Calu3 (cell line): Measurements from ENCODE around the gene DPY19L3. TPM values are rescaled to one million over a fixed set of nuclear protein-coding genes. Genes with fewer than 3 reads are reported as not detected.

Experiments used
- BruUV-seq: library from RNA; stranded (reverse); fragments of 400-500 nt; replicated peaks from 2 replicates; lab custom pipeline; 2021; lab: Mats Ljungman, UMichigan
- CTCF ChIA-PET: fragments of 300-600 bp; sonication (Branson Sonifier 250); formaldehyde crosslinking; loops from one replicate; lab custom pipeline; 2022; ENCODE audit warnings: antibody characterized with exemption; lab: Charles Lee
- DNase-seq: peaks from one replicate; pipeline ENCODE4 v3.0.0; 2022
- H3K27ac Mint-ChIP-seq: one replicate; pipeline ENCODE4 v1.8.0; 2022; ENCODE audit warnings: mixed read lengths; ENCODE audit not compliant: unreplicated experiment
- H3K27me3 Mint-ChIP-seq: one replicate; pipeline ENCODE4 v1.8.0; 2022; ENCODE audit warnings: mixed read lengths; ENCODE audit not compliant: unreplicated experiment
- H3K36me3 Mint-ChIP-seq: one replicate; pipeline ENCODE4 v1.8.0; 2022; ENCODE audit warnings: mild to moderate bottlenecking, moderate library complexity, mixed read lengths; ENCODE audit not compliant: insufficient read depth, unreplicated experiment
- H3K4me1 Mint-ChIP-seq: one replicate; pipeline ENCODE4 v1.8.0; 2022; ENCODE audit warnings: mild to moderate bottlenecking, low read depth, mixed read lengths; ENCODE audit not compliant: unreplicated experiment
- H3K4me3 Mint-ChIP-seq: one replicate; pipeline ENCODE4 v1.8.0; 2022; ENCODE audit warnings: mild to moderate bottlenecking, low read depth, moderate library complexity, mixed read lengths; ENCODE audit not compliant: unreplicated experiment
- H3K9me3 Mint-ChIP-seq: one replicate; pipeline ENCODE4 v1.8.0; 2022; ENCODE audit warnings: low read depth, mixed read lengths; ENCODE audit not compliant: unreplicated experiment
- CTCF ChIP-seq: fragments of 200-600 bp; IDR thresholded peaks from one replicate; pipeline ENCODE4 v1.8.0; 2022; ENCODE audit warnings: antibody characterized with exemption; ENCODE audit not compliant: unreplicated experiment
- intact Hi-C: fragments of 100-400 bp; cut with micrococcal nuclease; formaldehyde crosslinking; loops from one replicate; pipeline ENCODE4 v1.10.0; 2022; ENCODE audit not compliant: unreplicated experiment
- total RNA-seq: library from RNA; stranded (reverse); gene quantifications from 2 replicates; pipeline ENCODE4 v1.2.3, GENCODE V29; 2022

DPY19L3 gene
- total RNA-seq, 1 experiment from 2014 or later: 29.4 TPM

GRCh38 chr19:32526895-32527294 is 121.3 kb downstream of the DPY19L3 start:
- Mint-ChIP-seq H3K4me1 (no peaks in the 10 kb centered on the region), H3K9me3 (no peaks in the 10 kb centered on the region), H3K36me3 (no peaks in the 10 kb centered on the region), H3K27me3 (peaks cover 2% of the 10 kb centered on the region), H3K4me3 (no peak overlapping the region), H3K27ac (no peak overlapping the region)
- no TSS peak for BruUV-seq
- no peak for TF ChIP-seq CTCF
- no peak for DNase-seq
- CTCF ChIA-PET: no interaction called here
- intact Hi-C loops: no loop called here

GRCh38 chr19:32530773-32531172 is 125.2 kb downstream of the DPY19L3 start:
- Mint-ChIP-seq H3K27ac (no peak overlapping the region), H3K27me3 (peaks cover 20% of the 10 kb centered on the region), H3K4me1 (no peaks in the 10 kb centered on the region), H3K4me3 (no peak overlapping the region), H3K36me3 (no peaks in the 10 kb centered on the region), H3K9me3 (peaks cover 3% of the 10 kb centered on the region)
- no peak for TF ChIP-seq CTCF
- intact Hi-C loops: no loop called here
- CTCF ChIA-PET: no interaction called here
- no peak for DNase-seq
- BruUV-seq: no TSS peak

DNA sequence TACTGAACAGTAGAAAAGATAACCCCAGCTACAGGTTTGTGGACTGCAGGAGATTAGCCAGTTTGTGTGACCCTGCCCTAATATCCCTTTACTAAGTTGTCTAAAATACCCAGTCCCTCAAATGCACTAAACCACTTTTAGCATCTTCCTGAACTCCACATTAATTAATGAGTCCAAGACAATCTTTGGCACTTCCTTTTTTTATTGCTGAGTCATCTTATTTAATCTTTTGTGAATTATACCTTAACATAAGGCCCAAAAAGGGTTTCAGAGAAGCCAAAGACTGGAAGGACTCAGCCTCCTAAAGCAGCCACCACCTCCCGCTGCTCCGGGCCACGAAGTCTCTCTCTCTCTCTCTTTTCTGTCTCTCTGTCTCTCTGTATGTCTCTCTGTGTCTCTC is 126.7 kb downstream of the DPY19L3 start:
- BruUV-seq: no TSS peak
- peaks cover 3% of the 10 kb centered on the region for H3K9me3 Mint-ChIP-seq
- TF ChIP-seq CTCF: no peak
- H3K4me1 Mint-ChIP-seq: no peaks in the 10 kb centered on the region
- H3K4me3 Mint-ChIP-seq: no peak overlapping the region
- peaks cover 20% of the 10 kb centered on the region for H3K27me3 Mint-ChIP-seq
- no peak overlapping the region for H3K27ac Mint-ChIP-seq
- no peaks in the 10 kb centered on the region for H3K36me3 Mint-ChIP-seq
- intact Hi-C loops: no loop called here
- CTCF ChIA-PET: interaction anchor here (0.5 kb wide), 1 partner anchor 26 kb away, joined by 3 read pairs; no protein-coding TSS in a partner anchor
- DNase-seq: no peak

Other genes starting within 250 kb of the DPY19L3 start
- 31.5 and 34.0 TPM in 2 replicates for gene ZNF507, start 60.2 kb upstream of the DPY19L3 start, total RNA-seq
- gene PDCD5, start 175.4 kb downstream of the DPY19L3 start, total RNA-seq: 154 TPM in 2 replicates